Suppressor macrophage (primary cell): ENCODE measurements around the gene TBC1D1.
"Not testable (repeated sequence)": the region's sequence is repeated elsewhere in the genome, so short reads cannot be mapped to it uniquely, and the experiment has no call there.

Experiments used
- DNase-seq, 4 experiments: peaks; one replicate each; pipeline ENCODE4 v3.0.0-alpha.2; 2020 to 2022

Gene TBC1D1

DNA sequence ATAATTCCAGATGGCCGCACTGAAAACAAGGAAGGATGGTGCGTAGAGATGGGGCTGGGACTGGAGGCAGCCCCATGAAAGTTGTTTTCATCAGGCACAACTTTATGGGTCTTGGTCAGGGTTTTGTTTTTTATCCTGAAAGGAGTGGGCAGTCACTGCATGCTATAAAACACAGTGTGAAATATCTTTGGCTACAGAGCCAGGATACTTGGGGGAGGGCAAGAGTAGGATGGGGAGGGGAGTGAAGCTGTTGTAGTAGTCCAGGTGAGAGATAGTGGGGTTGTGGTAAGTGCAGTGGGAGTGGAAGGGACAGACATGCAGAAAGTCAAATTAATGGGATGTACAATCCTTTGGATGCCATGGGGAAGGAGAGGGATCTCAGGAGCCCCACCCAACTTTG lies 125.8 kb downstream of the TBC1D1 start:
- no peak for DNase-seq

GRCh38 chr4:38017609-38018008 lies 126.7 kb downstream of the TBC1D1 start:
- DNase-seq = peak in 2 of 4 experiments; percentile 20 to 26

GRCh38 chr4:38020386-38020785 lies 129.5 kb downstream of the TBC1D1 start:
- DNase-seq = no peak

- not testable (repeated sequence) for DNase-seq
Measured at GRCh38 chr4:38020961-38021360, 130.1 kb downstream of the TBC1D1 start.

DNA sequence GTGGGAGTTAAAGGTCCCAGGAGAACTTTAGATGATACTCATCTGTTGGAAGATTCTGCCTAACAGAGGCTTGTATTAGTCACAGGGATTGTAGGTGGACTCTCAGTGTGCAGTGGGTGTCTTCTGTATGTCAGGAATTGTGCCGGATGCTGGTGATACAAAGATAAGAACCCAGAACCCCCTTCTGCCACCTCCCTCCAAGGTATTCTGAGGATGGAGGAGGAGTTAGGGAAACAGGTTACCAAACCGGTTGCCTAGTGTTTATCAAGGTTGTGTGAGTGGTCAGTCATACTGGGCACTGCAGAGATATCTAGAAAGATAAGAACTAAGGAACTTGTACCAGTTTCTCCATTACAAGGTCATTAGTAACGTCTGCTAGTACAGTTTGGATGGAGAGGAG lies 130.9 kb downstream of the TBC1D1 start:
- DNase-seq = no peak

DNA sequence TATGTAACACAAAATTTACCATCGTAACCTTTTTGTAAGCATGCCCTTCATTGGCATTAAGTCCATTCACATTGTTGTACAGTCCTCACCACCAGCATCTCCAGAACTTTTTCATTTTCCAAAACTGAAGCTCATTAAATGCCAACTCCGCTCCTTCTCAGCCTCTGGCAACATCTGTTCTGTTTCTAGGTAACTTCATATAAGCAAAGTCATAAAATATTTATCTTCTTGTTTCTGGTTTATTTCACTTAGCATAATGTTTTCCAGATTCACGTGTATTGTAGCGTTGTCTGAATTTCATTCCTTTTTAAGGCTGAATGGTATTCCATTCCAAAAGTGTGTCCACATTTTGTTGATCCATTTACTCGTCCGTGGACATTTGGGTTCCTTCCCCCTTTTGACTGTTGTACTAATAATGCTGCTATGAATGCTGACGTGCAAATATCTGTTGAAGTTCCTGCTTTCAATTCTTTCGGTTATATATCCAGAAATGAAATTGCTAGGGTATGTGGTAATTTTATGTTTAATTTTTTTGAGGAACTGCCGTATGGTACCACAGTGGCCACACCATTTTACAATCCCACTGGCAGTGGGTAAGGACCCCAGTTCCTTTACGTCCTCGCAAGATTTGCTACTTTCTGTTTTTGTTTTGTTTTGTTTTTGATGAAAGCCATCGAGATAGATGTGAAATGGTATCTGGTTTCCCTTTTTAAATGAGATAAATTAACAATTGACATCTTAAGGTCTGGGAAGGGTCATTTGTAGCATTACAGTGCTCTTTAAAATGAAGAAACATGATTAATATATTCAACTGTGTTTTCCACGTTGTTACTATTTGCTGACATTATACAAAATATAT lies 132.7 kb downstream of the TBC1D1 start:
- DNase-seq = peak; percentile 52 to 87 (median 70)

- no peak for DNase-seq
Measured at GRCh38 chr4:38024206-38024509, 133.3 kb downstream of the TBC1D1 start.

GRCh38 chr4:38025665-38026064 lies 134.8 kb downstream of the TBC1D1 start:
- DNase-seq = no peak

DNA sequence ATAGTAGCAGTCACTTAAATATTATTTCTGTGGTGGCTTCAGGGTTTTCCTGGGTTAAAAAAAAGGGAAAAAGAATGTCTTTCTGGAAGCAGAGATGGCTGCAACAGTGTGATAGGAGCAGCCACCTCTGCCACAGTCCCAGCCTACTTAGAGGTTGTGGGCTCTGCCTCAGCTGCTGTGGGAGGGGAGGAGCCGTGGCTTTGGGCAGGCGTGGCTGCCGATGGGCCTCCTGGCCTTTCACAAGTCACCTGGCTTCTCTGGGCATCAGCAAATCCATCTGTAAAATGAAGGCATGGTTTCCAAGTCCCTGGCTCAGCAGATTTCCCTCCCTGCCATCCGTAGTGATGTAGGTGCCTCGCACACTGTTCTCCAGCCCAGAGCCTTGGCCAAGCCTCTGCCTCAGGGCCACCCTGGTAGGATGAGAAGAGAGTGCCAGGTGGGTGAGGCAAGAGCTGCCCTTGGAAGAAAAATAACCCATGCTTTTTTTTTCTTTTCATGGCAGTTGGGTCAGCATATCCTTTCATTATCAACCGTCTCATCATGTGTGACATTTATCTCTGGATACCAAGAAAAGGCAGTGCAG lies 135.4 kb downstream of the TBC1D1 start:
- no peak for DNase-seq

- DNase-seq = peak in 1 of 4 experiments; percentile 32
Measured at GRCh38 chr4:38030023-38030422, 139.1 kb downstream of the TBC1D1 start.

DNA sequence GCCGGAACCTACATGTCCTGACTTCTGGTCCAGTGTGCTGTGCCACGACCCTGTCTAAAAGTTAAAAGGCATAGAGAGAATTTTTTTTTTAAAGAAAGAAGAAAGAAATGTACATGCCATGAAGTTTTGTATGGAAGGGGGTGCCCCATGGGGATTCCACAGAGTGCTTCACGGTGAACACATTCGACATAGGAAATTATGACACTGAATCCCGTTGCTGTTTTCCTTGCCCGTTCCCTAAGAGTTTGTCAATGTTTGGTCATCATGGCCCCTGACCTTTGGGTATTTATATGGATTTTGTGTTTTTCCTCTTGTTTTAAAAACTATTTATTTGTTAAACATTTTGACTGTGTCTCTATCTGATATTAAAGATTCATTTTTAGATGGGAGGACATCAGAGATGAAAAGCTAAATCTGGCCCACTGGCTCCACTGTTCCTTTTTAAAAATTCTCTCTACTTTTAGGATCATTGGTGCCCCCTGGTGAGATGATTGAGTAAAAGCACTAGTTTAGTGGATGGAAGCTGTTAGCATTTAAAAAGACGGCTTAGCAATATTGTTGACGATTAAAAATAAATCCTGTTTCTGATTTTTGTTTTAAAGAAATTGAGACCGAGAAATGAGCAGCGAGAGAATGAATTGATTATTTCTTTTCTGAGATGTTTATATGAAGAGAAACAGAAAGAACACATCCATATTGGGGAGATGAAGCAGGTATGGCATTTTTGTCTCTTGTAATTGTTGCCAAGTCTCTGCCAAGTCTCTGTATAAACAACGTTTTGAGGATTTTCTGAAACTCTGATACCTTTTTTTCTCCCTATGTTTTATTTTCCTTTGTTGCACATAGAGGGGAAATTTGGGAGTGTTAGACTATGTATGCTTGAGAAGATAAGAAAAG lies 144.3 kb downstream of the TBC1D1 start:
- DNase-seq = peak; percentile 54 to 88 (median 78)

DNA sequence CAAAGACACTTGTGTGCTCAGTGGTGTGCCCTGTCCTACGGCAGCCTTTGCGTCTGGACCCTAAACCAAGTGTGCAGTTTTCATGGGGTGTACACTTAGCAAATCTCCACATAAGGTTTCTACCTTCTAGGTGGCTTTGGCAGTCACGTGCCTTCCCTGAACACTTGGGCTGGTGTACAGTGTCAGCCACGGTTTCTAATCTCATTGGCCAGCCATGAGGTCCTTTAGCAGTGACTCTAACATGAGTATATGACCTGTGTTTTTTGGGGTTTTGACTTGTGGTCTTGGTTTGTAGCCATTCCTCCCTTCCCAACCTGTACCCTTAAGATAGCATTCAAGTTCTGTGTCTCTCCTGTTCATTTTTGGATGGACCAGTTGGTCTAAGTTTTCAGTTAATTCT lies 145.7 kb downstream of the TBC1D1 start:
- DNase-seq = no peak

- DNase-seq = no peak
Measured at GRCh38 chr4:38037612-38038011, 146.7 kb downstream of the TBC1D1 start.

DNA sequence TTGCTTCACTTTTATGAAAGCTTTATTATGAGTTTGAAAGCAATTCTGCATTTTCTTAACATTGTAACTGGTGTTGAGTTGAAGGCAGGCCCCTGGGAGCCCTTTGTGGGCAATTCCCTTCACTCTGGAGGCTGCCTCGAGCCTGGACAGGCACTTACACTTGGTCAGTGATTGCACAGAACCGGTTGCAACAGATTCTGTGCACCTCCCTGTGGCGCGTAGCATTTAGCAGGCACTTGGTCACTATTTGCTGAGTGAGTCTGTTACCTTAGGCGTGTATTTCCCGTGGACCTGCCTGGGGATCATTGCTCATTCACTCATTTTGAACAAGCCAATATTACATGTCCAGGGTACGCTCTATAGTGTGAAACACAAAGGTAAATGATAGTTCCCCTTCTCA lies 149.7 kb downstream of the TBC1D1 start:
- no peak for DNase-seq

DNA sequence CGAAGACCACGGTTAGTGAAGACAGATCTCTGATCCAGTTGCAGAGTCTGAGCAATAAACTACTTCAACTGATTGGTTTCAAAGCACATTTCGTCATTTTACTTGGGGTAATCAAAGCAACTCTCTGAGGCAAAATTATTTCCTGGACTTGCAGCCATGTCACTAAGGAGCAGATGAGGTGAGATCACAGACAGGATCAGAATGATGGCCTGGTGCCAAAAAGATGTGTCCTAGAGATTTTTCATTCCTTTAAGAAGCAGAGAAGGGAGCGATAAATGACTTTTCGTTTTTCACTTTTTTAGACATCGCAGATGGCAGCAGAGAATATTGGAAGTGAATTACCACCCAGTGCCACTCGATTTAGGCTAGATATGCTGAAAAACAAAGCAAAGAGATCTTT lies 153.2 kb downstream of the TBC1D1 start:
- DNase-seq = no peak

GRCh38 chr4:38045289-38045988 lies 154.6 kb downstream of the TBC1D1 start:
- DNase-seq = no peak

DNA sequence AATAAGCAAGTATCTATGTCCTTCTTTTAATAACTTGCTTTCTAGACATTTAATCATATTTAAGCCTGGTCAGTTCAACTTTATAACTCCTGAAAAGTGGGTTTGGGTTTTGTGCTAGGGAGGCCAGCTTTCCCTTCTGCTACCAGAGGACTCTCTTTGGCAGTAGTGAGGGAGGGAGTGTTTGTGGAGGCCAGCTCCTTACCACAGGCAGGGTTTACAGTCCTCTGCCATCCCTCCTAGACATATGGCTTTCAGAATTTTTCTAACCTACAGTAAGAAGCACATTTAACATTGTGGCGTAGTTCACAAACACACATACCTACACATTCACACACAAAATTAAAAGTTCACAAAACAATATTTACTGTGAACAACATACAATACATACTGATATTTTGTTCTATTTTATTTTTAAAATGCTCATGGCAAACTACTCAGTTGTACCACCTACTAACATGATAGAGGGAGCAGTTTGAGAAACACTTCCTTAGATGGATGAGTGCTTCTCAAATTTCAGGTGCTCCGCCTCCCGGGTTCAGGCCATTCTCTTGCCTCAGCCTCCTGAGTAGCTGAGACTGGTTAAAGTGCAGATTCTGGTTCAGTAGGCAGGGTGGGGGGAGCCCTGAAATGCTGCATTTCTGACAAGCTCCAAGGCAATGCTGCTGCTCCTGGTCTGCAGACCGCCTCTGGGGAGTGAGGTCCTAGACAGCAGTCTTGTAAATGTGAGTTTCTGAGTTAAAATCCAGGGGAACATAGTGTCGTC lies 156.0 kb downstream of the TBC1D1 start:
- no peak for DNase-seq

DNA sequence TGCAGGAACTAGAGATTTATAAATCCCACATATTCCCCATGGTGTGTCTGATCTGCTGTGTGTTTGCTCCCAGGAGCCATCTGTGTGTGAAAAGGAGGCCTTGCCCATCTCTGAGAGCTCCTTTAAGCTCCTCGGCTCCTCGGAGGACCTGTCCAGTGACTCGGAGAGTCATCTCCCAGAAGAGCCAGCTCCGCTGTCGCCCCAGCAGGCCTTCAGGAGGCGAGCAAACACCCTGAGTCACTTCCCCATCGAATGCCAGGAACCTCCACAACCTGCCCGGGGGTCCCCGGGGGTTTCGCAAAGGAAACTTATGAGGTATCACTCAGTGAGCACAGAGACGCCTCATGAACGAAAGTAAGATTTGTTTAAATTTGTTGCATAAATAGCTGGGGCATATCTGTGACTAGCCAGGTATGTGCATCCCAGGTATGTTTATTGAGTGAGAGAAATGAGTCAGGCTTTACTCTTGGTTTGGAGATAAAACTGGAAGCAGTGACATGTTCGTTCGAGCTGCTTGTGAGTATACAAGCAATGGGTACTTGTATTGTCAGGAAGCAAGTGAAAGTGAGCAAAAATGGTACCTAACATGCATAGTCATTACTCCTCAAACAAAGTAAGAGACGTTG lies 158.8 kb downstream of the TBC1D1 start:
- no peak for DNase-seq

- DNase-seq = no peak
Measured at GRCh38 chr4:38050560-38051350, 159.9 kb downstream of the TBC1D1 start.

DNA sequence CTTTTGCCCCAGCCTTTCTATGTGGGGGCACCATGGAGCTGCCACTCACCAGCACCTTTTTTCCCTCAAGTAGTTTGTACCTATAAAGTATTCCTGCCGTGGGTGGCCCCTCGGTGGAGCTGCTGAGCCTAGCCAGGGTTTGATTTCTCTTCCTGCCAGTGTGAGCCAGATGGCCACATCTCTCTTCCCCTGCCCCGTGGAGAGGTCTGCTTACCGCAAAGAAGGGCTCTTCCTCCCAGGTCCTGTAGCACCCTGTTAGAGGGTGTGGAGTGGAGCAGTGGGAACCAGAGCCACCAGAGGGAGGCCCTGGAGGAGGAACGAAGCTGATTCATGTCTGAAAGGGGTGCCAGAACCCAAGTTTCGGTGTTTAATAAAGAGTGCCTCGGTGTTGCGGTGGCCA lies 164.7 kb downstream of the TBC1D1 start:
- no peak for DNase-seq
